ENCODE measurements around the gene TRIM47. TPM values are rescaled to one million over a fixed set of nuclear protein-coding genes. Genes with fewer than 3 reads are reported as not detected.
"Not testable (repeated sequence)": the region's sequence is repeated elsewhere in the genome, so short reads cannot be mapped to it uniquely, and the experiment has no call there.

The TRIM47 gene
- total RNA-seq, 4 donors from 2014 or later, result 33.2 to 62.5 (median 41.5) TPM

DNA sequence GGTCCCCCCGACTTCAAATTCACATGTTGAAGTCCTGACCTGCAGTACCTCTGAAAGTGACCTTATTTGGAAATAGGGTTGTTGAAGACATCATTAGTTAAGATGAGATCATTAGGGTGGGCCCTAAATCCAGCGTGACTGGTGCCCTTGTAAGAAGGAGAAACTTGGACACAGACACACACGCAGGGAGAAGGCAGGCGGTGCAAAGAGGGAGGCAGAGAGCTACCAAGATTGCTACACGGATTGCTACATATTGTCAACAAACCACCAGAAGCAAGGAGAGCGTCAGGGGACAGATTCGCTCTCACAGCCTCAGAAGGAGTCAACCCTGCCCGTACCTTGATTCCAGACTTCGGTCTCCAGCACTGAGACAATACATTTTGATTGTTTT lies 16.5 kb downstream of the TRIM47 start:
- intact Hi-C loops (cut with DNase I; ENCODE audit: low total_unique reads), result no loop called here
- WGBS, 2 donors, result 65 to 69% methylated on average over 9 of the region's 9 CpGs
- peak in 1 of 2 donors; percentile 73 for DNase-seq (ENCODE audit: low spot score in 2 of 2)
- no peak overlapping the region for H3K4me3 ChIP-seq (ENCODE audit: low read depth, poor library complexity, severe bottlenecking)
- no peak for TF ChIP-seq POLR2A (IDR thresholded peaks at IDR 0.05)
- TF ChIP-seq, protein P1, sequence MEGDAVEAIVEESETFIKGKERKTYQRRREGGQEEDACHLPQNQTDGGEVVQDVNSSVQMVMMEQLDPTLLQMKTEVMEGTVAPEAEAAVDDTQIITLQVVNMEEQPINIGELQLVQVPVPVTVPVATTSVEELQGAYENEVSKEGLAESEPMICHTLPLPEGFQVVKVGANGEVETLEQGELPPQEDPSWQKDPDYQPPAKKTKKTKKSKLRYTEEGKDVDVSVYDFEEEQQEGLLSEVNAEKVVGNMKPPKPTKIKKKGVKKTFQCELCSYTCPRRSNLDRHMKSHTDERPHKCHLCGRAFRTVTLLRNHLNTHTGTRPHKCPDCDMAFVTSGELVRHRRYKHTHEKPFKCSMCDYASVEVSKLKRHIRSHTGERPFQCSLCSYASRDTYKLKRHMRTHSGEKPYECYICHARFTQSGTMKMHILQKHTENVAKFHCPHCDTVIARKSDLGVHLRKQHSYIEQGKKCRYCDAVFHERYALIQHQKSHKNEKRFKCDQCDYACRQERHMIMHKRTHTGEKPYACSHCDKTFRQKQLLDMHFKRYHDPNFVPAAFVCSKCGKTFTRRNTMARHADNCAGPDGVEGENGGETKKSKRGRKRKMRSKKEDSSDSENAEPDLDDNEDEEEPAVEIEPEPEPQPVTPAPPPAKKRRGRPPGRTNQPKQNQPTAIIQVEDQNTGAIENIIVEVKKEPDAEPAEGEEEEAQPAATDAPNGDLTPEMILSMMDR (IDR thresholded peaks at IDR 0.05), result no peak

GRCh38 chr17:75859358-75859757 lies 19.0 kb downstream of the TRIM47 start:
- 84 to 88% methylated on average over 10 of the region's 10 CpGs for WGBS, 2 donors
- DNase-seq (ENCODE audit: low spot score in 2 of 2); H3K4me3 ChIP-seq (ENCODE audit: low read depth, poor library complexity, severe bottlenecking); intact Hi-C loops (cut with DNase I; ENCODE audit: low total_unique reads): not testable (repeated sequence)

- intact Hi-C loops (cut with DNase I; ENCODE audit: low total_unique reads), result no loop called here
- no peak for DNase-seq (ENCODE audit: low spot score in 2 of 2)
- H3K4me3 ChIP-seq (ENCODE audit: low read depth, poor library complexity, severe bottlenecking), result peak overlapping the region; percentile 95
- WGBS, 2 donors, result 3 to 14% methylated on average over 5 to 17 of the region's 24 CpGs
- no peak for TF ChIP-seq POLR2A (IDR thresholded peaks at IDR 0.05)
- TF ChIP-seq, protein P1 (IDR thresholded peaks at IDR 0.05), result no peak
Measured at GRCh38 chr17:75856062-75856756, 22.2 kb downstream of the TRIM47 start.

GRCh38 chr17:75855310-75856061 lies 22.9 kb downstream of the TRIM47 start, which contains the start of gene WBP2:
Gene WBP2 (minus strand): TSS chr17:75855335. CDS start chr17:75855297, 38 bp downstream.
- H3K4me3 ChIP-seq (ENCODE audit: low read depth, poor library complexity, severe bottlenecking), result peak within 1 kb of the TSS; percentile 95
- TF ChIP-seq, protein P1 (IDR thresholded peaks at IDR 0.05), result no peak
- peak in 1 of 2 donors; percentile 97 for TF ChIP-seq POLR2A (IDR thresholded peaks at IDR 0.05)
- WGBS, 2 donors, result 0% methylated on average over 27 to 46 of the region's 58 CpGs
- intact Hi-C loops (cut with DNase I; ENCODE audit: low total_unique reads), result no loop called here
- peak; percentile 100 for DNase-seq (ENCODE audit: low spot score in 2 of 2)

- WGBS, 2 donors, result 0 to 1% methylated on average over 15 to 19 of the region's 19 CpGs
- peak overlapping the region; percentile 47 for H3K4me3 ChIP-seq (ENCODE audit: low read depth, poor library complexity, severe bottlenecking)
- DNase-seq (ENCODE audit: low spot score in 2 of 2), result no peak
- intact Hi-C loops (cut with DNase I; ENCODE audit: low total_unique reads), result no loop called here
- peak in 1 of 2 donors; percentile 85 for TF ChIP-seq POLR2A (IDR thresholded peaks at IDR 0.05)
- TF ChIP-seq, protein P1 (IDR thresholded peaks at IDR 0.05), result no peak
Measured at GRCh38 chr17:75854881-75855309, 23.5 kb downstream of the TRIM47 start.

- DNase-seq (ENCODE audit: low spot score in 2 of 2), result no peak
- peak overlapping the region; percentile 47 for H3K4me3 ChIP-seq (ENCODE audit: low read depth, poor library complexity, severe bottlenecking)
- intact Hi-C loops (cut with DNase I; ENCODE audit: low total_unique reads), result no loop called here
- TF ChIP-seq, protein P1 (IDR thresholded peaks at IDR 0.05), result no peak
- no peak for TF ChIP-seq POLR2A (IDR thresholded peaks at IDR 0.05)
- WGBS, 2 donors, result 7 to 16% methylated on average over 7 of the region's 7 CpGs
Measured at GRCh38 chr17:75854101-75854748, 24.2 kb downstream of the TRIM47 start.

Data from lower leg skin (tissue), 4 donors.